ENCODE measurements around the gene MEX3A.

- TF ChIP-seq CTCF (conservative IDR thresholded peaks at IDR 0.05; ENCODE audit: low read depth, low read length) (no peak), EZH2 (IDR thresholded peaks at IDR 0.05; ENCODE audit: borderline replicate concordance, low read depth, low read length, poor library complexity, severe bottlenecking) (no peak)
These were observed 21.3 kb upstream of the MEX3A start for GRCh38 chr1:156103521-156103947.
